ENCODE data around the gene SGSM2.
A peak's percentile ranks its signal among the peaks of the same experiment; 100 is the strongest.

Gene SGSM2

DNA sequence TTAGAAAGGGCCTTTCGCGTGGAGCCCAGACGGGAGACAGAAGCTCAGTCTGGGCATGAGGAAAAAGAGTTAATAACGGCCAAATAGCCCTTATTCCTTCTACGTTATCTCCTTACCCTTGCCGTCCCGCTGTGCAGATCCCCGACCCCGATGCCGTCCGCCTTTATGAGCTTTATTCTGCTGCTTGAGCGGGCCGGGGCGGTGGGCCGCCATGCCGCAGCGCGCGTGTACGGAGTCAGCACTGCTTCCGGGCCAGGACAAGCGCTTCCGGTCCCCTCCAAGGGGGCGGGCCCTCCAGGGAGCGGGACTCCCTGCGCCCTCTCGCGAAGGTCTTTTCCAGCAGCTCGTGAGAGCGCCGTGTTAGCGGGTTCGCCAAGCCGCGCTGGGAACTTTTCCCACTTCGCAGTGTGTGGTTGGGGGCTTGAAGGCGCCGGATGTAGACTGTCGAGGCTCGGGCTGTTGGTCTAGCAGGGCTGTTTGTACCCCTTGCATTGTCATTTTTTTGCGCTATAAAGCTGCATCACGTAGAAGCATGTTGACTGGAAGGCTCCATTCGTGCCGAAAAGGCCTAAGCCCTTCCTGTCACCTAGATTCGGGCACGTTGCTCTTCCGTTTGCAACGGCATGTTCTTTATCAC is 968 bp upstream of the SGSM2 start, which contains the start of gene TSR1:
TSS of gene TSR1 (minus strand) at position 243 of the 637 bp plus-strand sequence. CDS start at position 213, 30 bp downstream.
- peak; percentile 81 to 86 for DNase-seq

DNA sequence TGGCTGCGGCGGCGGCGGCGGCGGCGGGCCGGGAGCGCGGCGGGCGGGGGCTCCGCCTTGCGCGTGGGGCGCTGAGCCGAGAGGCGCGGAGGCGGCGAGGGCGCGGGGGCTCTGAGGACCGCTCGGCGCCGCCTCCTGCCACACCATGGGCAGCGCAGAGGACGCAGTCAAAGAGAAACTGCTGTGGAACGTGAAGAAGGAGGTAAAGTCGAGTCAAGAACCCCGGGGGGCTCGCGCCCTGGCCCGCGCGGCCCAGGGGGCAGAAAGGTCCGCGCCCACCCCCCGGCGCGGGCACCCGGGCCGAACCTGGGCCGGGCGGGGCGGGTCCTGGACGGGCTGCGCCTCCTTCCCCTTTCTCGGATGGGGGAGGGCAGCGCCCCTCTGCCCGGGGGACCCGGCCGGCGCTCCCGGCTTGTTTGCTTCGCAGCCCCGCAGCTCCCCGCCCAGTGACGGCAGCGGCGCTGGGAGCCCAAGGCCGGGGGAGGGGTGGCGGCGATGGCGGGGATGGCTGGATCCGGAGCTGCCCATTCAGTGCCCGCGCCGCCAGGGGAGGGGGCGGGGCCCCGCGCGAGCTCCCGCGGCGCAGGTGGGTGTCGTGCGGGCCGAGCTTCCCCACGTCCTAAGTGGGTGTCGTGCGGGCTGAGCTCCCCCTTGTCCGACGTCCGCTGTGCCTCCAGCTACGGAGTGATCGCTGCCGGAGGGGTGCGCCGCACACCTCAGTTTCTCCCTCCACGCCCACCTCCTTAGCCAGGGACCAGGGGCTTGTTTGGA is 428 bp downstream of the SGSM2 start:
- peak in 1 of 2 experiments; percentile 18 for DNase-seq

DNA sequence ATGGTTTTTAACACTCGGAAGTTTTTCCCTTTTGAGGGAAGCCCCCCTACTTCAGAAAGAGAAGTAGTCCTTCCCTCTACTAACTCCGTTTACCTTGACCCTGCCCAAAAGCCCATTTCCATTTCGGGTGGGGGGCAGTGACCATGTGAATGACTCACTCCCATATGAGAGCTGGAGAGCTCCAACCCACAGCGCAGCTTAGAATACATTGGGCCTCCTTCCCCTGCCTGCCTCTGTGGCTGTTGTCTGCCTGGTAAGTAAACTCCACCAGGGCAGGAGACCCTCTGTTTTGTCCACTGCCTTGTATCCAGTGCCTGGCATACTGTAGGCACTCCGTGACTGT is 985 bp downstream of the SGSM2 start:
- DNase-seq = no peak

- DNase-seq = peak; percentile 20 to 26
These were observed 6.1 kb downstream of the SGSM2 start for GRCh38 chr17:2343421-2343820.

GRCh38 chr17:2344528-2344927 is 7.2 kb downstream of the SGSM2 start:
- no peak for DNase-seq

GRCh38 chr17:2346475-2346874 is 9.2 kb downstream of the SGSM2 start:
- DNase-seq = no peak

GRCh38 chr17:2347805-2348685 is 10.7 kb downstream of the SGSM2 start:
- DNase-seq = no peak

DNA sequence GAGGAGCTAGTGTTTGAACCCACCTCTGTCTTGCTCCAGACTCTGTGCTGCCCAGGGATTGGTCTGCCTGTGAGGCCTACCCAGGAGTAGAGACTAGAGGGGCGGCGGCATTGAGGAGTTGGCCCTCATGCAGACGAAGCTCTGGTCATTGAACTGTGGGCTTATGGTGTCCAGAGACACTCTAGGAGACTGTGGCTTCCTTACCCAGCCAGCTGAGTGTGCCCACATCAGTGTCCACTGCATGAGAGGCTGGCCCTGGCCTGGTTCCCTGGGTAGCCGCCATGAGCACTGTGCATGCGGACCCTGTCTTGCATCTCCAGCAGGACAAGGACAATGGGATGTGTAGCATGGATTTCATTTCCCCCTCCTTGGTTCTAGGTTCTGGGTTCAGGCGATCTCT is 14.0 kb downstream of the SGSM2 start:
- DNase-seq = no peak

- no peak for DNase-seq
These were observed 17.0 kb downstream of the SGSM2 start for GRCh38 chr17:2354311-2354710.

- DNase-seq = no peak
These were observed 19.9 kb downstream of the SGSM2 start for GRCh38 chr17:2357237-2357636.

- DNase-seq = no peak
These were observed 20.7 kb downstream of the SGSM2 start for GRCh38 chr17:2357931-2358434.

- no peak for DNase-seq
These were observed 23.9 kb downstream of the SGSM2 start for GRCh38 chr17:2361010-2361760.

GRCh38 chr17:2362016-2362415 is 24.7 kb downstream of the SGSM2 start:
- DNase-seq = no peak

GRCh38 chr17:2362416-2362815 is 25.1 kb downstream of the SGSM2 start:
- no peak for DNase-seq

DNA sequence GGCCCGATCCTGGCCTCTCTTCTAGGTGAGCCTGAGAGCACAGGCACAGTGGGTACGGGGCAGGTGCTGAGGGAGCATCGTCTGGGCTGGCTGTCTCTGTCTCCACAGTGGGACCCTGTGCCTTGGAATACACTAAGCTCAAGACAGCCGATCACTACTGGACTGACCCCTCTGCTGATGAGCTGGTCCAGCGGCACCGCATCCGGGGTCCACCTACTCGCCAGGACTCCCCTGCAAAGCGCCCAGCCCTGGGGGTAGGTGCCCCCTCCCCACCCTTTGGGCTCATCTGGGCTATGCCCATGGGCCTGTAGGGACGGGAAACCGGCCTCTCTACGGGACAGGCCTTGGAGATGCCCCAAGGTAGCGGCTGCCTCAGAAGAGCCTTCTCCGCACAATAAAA is 25.6 kb downstream of the SGSM2 start:
- DNase-seq = no peak

GRCh38 chr17:2363318-2363717 is 26.0 kb downstream of the SGSM2 start:
- DNase-seq = no peak

DNA sequence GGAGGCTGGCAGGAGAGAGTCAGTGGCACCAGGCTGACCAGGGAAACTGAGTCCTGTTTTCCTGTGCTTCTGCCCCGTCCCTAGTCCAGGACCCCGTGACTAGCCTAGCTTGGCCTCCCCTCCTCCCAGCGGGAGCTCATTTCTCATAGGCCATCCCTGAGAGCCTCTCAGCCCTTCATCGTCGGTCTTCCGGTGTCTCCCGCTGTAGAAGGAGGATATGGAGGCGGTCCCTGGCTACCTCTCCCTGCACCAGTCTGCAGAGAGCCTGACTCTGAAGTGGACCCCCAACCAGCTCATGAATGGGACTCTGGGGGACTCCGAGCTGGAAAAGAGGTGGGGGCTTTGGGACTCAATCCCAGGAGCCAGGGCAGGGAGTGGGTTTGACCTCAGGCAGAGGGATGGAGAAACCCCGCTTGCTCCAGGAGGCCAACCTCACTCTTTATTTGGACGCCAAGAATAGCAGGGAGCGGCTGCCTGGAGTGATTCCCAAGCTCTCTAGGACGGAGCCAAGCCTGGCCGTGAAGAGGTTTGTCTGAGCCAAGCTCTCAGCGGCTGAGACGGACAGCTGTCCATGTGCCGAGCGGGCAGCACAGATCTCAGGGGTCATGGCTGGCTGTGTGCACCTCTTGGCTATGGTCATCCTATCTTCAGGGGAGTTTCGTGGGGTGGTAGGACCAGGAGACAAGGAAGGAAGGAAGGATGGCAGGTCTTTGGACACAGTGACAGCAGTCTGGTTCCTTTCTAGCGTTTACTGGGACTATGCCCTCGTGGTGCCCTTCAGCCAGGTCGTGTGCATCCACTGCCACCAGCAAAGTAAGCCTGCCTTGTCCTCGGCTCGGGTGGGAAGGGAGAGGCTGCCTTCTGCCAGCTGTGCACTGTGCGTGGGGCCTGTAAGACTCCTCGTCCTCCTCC is 26.8 kb downstream of the SGSM2 start:
- DNase-seq = no peak

- DNase-seq = no peak
These were observed 27.4 kb downstream of the SGSM2 start for GRCh38 chr17:2364763-2365116.

GRCh38 chr17:2365132-2365531 is 27.8 kb downstream of the SGSM2 start:
- DNase-seq = no peak

DNA sequence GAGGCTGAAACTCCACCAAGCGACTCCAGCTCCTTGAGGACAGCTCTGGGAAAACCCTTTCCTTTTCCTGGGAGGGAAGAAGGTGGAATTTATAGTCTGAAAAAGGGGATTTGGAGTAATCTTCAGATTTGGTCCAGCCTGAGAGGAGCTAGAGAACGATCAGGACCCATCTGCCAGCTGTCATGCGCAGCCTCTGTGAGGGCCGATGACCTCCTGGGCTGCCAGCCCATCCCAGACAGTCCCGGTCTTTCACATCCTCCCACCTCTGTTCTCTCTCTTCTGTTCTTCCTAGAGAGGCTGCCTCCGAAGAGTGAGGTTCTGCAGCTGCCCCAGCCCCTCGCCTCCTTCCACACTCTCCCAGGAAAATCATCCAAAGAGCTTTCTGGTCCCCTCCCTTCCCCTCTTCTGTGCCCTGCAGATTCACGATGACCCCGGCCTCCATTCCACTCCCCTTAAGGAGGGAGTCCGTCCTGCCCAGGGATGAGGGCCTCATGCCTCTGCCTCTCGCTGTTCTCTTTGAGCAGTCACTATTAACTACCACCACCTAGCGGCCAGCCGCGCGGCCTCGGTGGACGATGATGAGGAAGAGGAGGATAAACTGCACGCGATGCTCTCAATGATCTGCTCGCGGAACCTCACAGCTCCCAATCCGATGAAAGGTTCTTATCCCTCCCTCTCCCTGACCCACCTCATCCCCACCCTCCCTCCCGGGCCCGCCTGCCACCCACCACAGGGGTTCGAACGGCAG is 29.6 kb downstream of the SGSM2 start:
- no peak for DNase-seq

GRCh38 chr17:2368359-2368758 is 31.1 kb downstream of the SGSM2 start:
- no peak for DNase-seq
